HG02970 (cell line): Measurements from ENCODE around the gene OSBPL10.
"Not testable (repeated sequence)": the region's sequence is repeated elsewhere in the genome, so short reads cannot be mapped to it uniquely, and the experiment has no call there.

ENCODE experiments used
- ATAC-seq: cut with Tn5 transposase; IDR thresholded peaks from one replicate; pipeline ENCODE4 v1.9.1; 2021; ENCODE audit warnings: mild to moderate bottlenecking, moderate library complexity, moderate number of reproducible peaks; ENCODE audit not compliant: unreplicated experiment, low FRiP score

The OSBPL10 gene

DNA sequence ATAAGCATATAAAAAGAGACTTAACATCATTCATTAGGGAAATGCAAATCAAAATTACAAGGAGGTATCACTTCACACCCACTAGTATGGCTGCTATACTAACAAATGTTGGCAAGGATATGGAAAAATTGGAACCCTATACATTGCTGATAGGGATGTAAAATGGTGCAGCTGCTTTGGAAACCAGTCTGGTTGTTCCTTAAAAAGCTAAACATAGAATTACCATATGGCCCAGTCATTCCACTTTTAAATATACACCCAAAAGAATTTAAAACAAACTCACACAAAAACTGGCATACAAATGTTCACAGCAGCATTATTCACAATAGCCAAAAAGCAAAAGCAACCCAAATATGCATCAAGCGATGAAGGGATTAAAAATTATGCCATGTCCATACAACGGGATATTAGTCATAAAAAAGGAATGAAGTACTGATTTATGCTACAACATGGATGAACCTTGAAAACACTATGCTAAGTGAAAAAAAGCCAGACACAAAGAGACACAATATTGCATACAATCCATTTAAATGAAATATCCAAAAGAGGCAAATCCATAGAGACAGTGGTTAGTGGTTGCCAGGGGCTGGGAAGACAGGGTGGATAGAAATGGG lies 118.3 kb downstream of the OSBPL10 start:
- no peak for ATAC-seq

- ATAC-seq: no peak
Observed at GRCh38 chr3:31861826-31862225, 119.2 kb downstream of the OSBPL10 start.

- ATAC-seq: not testable (repeated sequence)
Observed at GRCh38 chr3:31860642-31861041, 120.4 kb downstream of the OSBPL10 start.

- ATAC-seq: no peak
Observed at GRCh38 chr3:31859245-31859644, 121.8 kb downstream of the OSBPL10 start.

DNA sequence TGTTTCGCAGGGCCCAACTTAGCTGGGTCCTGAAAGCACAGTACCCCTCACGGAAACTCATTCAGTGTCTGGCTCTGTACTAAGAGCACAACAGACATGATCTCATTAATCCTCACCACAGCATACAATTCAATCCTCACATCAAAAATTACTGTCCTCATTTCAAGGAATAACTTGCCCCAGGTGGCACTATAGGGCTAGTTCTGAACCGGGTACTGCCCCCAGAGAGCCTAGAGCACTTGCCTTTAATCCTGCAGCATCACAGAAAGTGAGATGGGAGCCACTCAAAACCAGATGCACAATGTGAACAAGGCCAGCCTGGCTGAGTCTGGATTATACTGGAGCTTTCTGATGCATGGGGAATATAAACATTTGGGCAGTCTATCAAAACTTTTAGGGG lies 122.6 kb downstream of the OSBPL10 start:
- ATAC-seq: no peak

DNA sequence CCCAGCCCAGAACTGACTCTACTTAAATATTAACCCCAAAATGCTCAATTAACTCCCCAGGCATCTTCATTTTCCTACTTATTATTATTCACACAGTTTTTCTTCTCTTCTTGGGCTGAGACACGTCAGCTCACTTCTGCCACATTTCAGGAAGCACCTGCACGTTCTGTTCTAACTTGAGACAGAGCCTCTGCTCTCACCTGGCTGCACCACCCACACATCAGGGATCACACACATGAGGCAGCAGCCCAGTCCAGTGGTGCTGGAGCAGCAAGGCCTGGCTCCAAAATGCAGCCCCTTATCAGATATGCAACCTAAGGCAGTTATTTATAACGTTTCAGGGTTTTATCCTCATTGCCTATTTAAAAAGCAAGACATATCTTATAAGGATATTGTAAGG lies 127.5 kb downstream of the OSBPL10 start:
- ATAC-seq: no peak

GRCh38 chr3:31851278-31851677 lies 129.8 kb downstream of the OSBPL10 start:
- ATAC-seq: no peak

GRCh38 chr3:31848911-31849310 lies 132.2 kb downstream of the OSBPL10 start:
- no peak for ATAC-seq

- no peak for ATAC-seq
Observed at GRCh38 chr3:31848163-31848818, 132.8 kb downstream of the OSBPL10 start.

- ATAC-seq: no peak
Observed at GRCh38 chr3:31847760-31848159, 133.3 kb downstream of the OSBPL10 start.

DNA sequence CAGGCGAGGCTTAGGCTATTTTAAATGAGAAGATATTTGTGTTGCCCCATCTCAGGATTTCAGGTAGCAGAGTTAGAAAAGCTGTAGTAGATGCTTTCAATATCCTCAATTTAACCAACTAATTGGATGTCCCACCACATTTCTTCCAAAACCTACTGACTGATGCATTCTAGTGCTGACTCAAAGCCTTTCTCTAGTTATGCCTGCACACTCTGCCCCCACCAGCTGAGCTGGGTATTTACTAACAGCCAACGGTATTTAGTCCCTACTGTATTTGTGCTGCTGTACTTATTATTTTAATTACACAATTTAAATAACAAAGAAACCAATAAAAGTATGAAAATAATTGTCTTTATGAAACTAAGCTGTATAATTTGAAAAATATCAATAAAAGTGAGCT lies 139.5 kb downstream of the OSBPL10 start:
- ATAC-seq: no peak

DNA sequence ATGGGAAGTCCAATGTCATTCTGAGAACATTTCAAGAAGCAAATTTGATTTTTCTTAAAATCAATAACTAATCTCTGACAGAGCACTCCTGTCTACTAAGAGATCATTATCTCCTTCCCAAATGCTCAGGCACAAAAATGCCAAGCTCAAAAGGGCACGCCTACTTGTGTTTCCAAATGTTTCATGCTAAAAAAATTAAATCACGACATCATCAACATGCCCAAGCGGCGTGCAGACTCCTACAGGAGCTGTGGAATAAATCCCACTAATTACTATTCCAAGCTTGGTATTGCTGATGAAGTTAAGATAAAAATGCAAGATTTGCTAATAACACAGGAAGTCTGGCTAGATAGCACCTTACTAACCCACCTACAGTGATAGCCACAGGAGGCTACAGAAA lies 140.8 kb downstream of the OSBPL10 start:
- ATAC-seq: no peak

- no peak for ATAC-seq
Observed at GRCh38 chr3:31839144-31839917, 141.7 kb downstream of the OSBPL10 start.

DNA sequence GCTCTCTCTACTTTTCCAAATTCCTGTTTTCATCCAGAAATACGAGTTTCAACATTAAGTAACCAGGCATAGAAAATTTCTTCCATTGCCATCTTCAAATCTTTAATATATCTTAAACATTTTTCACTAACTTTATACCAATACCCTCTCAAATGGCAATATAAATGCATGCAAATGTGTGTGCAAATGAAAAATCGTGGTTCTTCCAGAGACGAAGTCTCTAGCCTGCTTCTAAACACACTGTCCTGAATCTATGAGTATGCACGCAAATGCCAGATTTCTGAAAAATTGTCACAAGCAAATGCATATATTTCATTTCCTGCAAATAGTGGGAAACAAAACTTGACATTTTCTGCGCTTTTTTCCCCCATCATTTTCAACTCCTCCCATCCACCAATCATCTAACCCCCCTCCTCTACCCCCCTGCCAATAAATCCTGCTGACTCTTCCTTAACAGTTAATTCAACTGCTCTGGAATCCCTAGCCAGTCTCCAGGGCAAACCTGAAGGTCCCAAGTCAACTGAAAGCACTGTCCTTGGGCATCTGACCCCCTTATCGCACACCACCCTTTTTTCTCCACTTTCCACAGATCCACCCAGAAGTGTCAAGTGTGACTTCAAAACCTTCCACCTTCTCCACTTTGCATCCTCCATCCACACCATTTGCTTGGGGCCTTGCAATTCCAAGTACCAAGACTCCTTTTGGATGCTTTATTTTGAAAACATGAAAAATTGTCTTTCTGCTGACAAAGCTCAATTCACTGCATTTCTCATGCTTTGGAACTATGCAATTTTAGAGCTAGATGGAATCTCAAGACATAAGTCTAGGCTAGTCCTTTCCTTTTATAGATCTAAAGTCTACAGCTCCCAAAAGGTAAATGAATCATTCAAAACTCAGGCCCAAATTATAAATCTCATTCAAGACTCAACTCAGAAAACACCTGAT lies 144.7 kb downstream of the OSBPL10 start:
- no peak for ATAC-seq

- ATAC-seq: no peak
Observed at GRCh38 chr3:31833391-31834190, 147.5 kb downstream of the OSBPL10 start.

GRCh38 chr3:31832551-31832950 lies 148.5 kb downstream of the OSBPL10 start:
- no peak for ATAC-seq

GRCh38 chr3:31831591-31831990 lies 149.5 kb downstream of the OSBPL10 start:
- ATAC-seq: no peak

DNA sequence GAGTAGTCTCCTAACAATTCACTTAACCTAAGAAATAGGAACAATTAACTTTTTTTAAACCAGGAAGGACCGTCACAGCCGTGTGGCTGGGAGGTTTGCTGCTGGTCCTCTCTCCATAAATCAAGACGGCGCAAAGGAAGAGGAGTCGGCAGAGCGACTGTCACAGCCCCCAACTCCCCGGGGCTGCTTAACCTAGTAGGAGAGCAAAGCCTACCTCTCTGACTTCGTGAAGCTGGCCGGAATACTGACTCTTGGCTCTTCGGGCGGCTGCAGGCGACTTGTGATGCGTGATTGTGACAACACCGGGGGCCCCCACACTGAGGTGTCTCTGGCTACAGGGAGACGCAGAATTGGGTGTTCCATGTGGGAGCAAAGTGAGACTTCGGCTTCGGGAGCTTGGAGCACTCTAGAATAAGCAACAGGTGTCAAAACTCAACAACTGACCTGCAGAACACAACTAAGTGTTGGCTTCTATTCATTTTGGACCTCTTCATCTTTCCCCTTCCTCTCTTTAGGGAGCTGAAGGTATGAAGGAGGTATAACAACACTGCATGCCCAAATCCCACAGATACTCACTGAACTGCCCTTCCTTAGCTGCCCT lies 151.1 kb downstream of the OSBPL10 start:
- ATAC-seq: no peak

GRCh38 chr3:31829010-31829409 lies 152.1 kb downstream of the OSBPL10 start:
- ATAC-seq: no peak
